HepG2 (cell line): Measurements from ENCODE around the gene PARS2. TPM values are rescaled to one million over a fixed set of nuclear protein-coding genes. Genes with fewer than 3 reads are reported as not detected.

Experiments used
- ARNTL ChIP-seq: sonication (generic); formaldehyde crosslinking; IDR thresholded peaks from 2 replicates; pipeline ENCODE4 v1.4.0; 2020; ENCODE audit warnings: mild to moderate bottlenecking, missing genetic modification reagents
- CBX1 ChIP-seq: IDR thresholded peaks from one replicate; pipeline ENCODE4 v1.6.1; 2016; ENCODE audit warnings: antibody characterized with exemption, low read depth
- DDIT3 ChIP-seq: sonication (generic); formaldehyde crosslinking; IDR thresholded peaks from 2 replicates; pipeline ENCODE4 v1.4.0; 2020; ENCODE audit warnings: mild to moderate bottlenecking, missing genetic modification reagents
- ELF1 ChIP-seq: sonication (generic); formaldehyde crosslinking; IDR thresholded peaks from 2 replicates; pipeline ENCODE4 v1.4.0; 2020; ENCODE audit warnings: missing genetic modification reagents
- FOXA1 ChIP-seq, 2 experiments: fragments of 450-650 bp in 1 of 2; sonication (generic) in 1 of 2; formaldehyde crosslinking in 1 of 2; IDR thresholded peaks; 2 replicates each; pipeline versions ENCODE4 v1.4.0 to v1.6.1; 2016 to 2020; ENCODE audit warnings: missing genetic modification reagents in 1 of 2
- GLMP ChIP-seq: sonication (generic); formaldehyde crosslinking; IDR thresholded peaks from 2 replicates; pipeline ENCODE4 v1.9.0; 2021; ENCODE audit warnings: missing genetic modification reagents, mild to moderate bottlenecking, borderline replicate concordance
- IKZF5 ChIP-seq: IDR thresholded peaks from 2 replicates; pipeline ENCODE4 v1.6.1; 2018; ENCODE audit warnings: missing genetic modification reagents, mild to moderate bottlenecking, missing compliant biosample characterization
- IRX3 ChIP-seq: sonication (generic); formaldehyde crosslinking; IDR thresholded peaks from 2 replicates; pipeline ENCODE4 v1.8.1; 2023; ENCODE audit warnings: mild to moderate bottlenecking, low read depth, missing genetic modification reagents, borderline replicate concordance
- NAIF1 ChIP-seq: sonication (generic); formaldehyde crosslinking; IDR thresholded peaks from 2 replicates; pipeline ENCODE4 v1.5.0; 2020; ENCODE audit warnings: mild to moderate bottlenecking, missing genetic modification reagents, borderline replicate concordance
- NFATC3 ChIP-seq: sonication (generic); formaldehyde crosslinking; IDR thresholded peaks from 2 replicates; pipeline ENCODE4 v1.5.1; 2020; ENCODE audit warnings: mild to moderate bottlenecking, missing genetic modification reagents
- PHF8 ChIP-seq: sonication (generic); formaldehyde crosslinking; IDR thresholded peaks from 2 replicates; pipeline ENCODE4 v1.5.0; 2020; ENCODE audit warnings: missing genetic modification reagents
- POLR2AphosphoS2 ChIP-seq: IDR thresholded peaks from 2 replicates; pipeline ENCODE4 v1.6.1; 2011; ENCODE audit warnings: low read depth, low read length, improper control_type of control experiment
- RFX1 ChIP-seq: fragments of 450-650 bp; IDR thresholded peaks from 2 replicates; pipeline ENCODE4 v1.6.1; 2017
- RORA ChIP-seq: sonication (generic); formaldehyde crosslinking; IDR thresholded peaks from 2 replicates; pipeline ENCODE4 v1.5.0; 2020; ENCODE audit warnings: mild to moderate bottlenecking, missing genetic modification reagents, moderate library complexity
- SP5 ChIP-seq: IDR thresholded peaks from 2 replicates; pipeline ENCODE4 v1.6.1; 2016; ENCODE audit warnings: low read depth, borderline replicate concordance
- TEF ChIP-seq: sonication (generic); formaldehyde crosslinking; IDR thresholded peaks from 2 replicates; pipeline ENCODE4 v1.5.0; 2020; ENCODE audit warnings: missing genetic modification reagents
- TOE1 ChIP-seq: sonication (generic); formaldehyde crosslinking; IDR thresholded peaks from 2 replicates; pipeline ENCODE4 v1.4.0; 2020; ENCODE audit warnings: mild to moderate bottlenecking, missing genetic modification reagents
- ZBTB1 ChIP-seq: sonication (generic); formaldehyde crosslinking; IDR thresholded peaks from 2 replicates; pipeline ENCODE4 v1.4.0; 2020; ENCODE audit warnings: missing genetic modification reagents, borderline replicate concordance
- ZKSCAN1 ChIP-seq: fragments of 150-350 bp; IDR thresholded peaks from 2 replicates; pipeline ENCODE4 v1.6.1; 2014; ENCODE audit warnings: low read length
- ZNF225 ChIP-seq: sonication (generic); formaldehyde crosslinking; IDR thresholded peaks from 2 replicates; pipeline ENCODE4 v1.4.0; 2020; ENCODE audit warnings: mild to moderate bottlenecking, missing genetic modification reagents
- ZNF326 ChIP-seq: sonication (generic); formaldehyde crosslinking; IDR thresholded peaks from 2 replicates; pipeline ENCODE4 v1.4.0; 2020; ENCODE audit warnings: missing genetic modification reagents, borderline replicate concordance
- ZNF432 ChIP-seq: sonication (generic); formaldehyde crosslinking; IDR thresholded peaks from 2 replicates; pipeline ENCODE4 v1.5.0; 2020; ENCODE audit warnings: missing genetic modification reagents, mild to moderate bottlenecking, borderline replicate concordance
- ZNF501 ChIP-seq: sonication (generic); formaldehyde crosslinking; IDR thresholded peaks from 2 replicates; pipeline ENCODE4 v1.5.1; 2020; ENCODE audit warnings: mild to moderate bottlenecking, moderate library complexity, missing genetic modification reagents
- ZNF530 ChIP-seq: sonication (generic); formaldehyde crosslinking; IDR thresholded peaks from 2 replicates; pipeline ENCODE4 v1.5.0; 2020; ENCODE audit warnings: low read depth, mild to moderate bottlenecking, missing genetic modification reagents
- ZNF670 ChIP-seq: sonication (generic); formaldehyde crosslinking; IDR thresholded peaks from 2 replicates; pipeline ENCODE4 v1.8.0; 2022; ENCODE audit warnings: mild to moderate bottlenecking, missing genetic modification reagents, borderline replicate concordance
- ZNF761 ChIP-seq: sonication (generic); formaldehyde crosslinking; conservative IDR thresholded peaks from 2 replicates; pipeline ENCODE4 v1.4.0; 2020; ENCODE audit warnings: mild to moderate bottlenecking, missing genetic modification reagents
- ZNF782 ChIP-seq: sonication (generic); formaldehyde crosslinking; IDR thresholded peaks from 2 replicates; pipeline ENCODE4 v1.4.0; 2020; ENCODE audit warnings: missing genetic modification reagents, mild to moderate bottlenecking, borderline replicate concordance
- ZSCAN22 ChIP-seq: sonication (generic); formaldehyde crosslinking; IDR thresholded peaks from 2 replicates; pipeline ENCODE4 v1.4.0; 2020; ENCODE audit warnings: mild to moderate bottlenecking, missing genetic modification reagents
- polyA plus RNA-seq, 8 experiments: library from polyadenylated mRNA; depleted of rRNA in 3 of 8; stranded (reverse) in 7 of 8; unstranded in 1 of 8; fragments of >200 nt; fragmentation: Illumina TruSeq in 4 of 8; extraction: Trizol in 4 of 8; gene quantifications; 2 replicates each; pipeline versions ENCODE4 v1.2.1 to v1.2.3, GENCODE V29; 2011 to 2016; ENCODE audit warnings: low read depth in 4 of 8, missing spikeins in 1 of 8, mixed read lengths in 1 of 8; ENCODE audit not compliant: insufficient read depth in 1 of 8
- total RNA-seq, 5 experiments: library from RNA; depleted of rRNA; stranded (reverse); fragments of >200 nt; fragmentation: Illumina TruSeq; extraction: Trizol; gene quantifications; 2 replicates each; pipeline ENCODE4 v1.2.3, GENCODE V29; 2016; ENCODE audit warnings: low read depth in 1 of 5

PARS2 gene
- total and polyA plus RNA-seq, 2 of the 13 experiments (the other 11 are each of a cell fraction or from before 2014, with no cell fraction given): 2.4 to 4.6 TPM

DNA sequence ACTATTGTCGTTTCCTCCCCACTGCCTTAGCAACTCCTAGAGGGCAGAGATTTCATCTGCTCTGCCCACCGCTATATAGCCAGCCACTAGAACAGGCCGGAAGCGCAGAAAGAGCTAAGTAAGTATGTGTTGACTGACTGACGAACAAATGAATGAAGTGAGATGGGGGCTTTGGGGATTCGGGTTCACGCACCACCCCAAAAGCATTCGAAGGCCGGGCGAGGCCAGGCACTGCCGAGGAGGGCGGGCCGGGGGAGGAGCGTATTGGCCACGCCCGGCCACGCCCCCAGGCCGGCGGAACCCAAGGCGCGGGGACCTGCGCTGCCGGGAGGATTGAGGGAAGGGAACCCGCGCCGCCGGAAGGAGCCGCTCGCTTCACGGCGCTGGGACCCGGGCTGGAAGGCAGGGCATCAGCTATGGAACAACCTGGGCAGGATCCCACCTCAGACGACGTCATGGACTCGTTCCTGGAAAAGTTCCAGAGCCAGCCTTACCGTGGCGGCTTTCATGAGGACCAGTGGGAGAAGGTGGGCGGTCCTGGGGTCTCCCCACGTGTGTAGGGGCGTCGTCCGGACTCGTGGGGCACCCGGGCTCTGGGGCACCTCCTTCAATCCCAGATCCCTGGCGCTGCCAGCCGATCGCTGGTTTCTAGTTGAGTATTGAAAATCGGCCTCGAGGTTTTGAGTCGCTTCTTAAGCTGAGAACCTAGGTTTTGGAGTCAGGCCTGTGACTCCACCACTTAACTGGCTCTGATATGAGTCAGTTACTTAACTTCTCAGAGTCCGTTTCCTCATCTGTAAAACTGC lies 48.6 kb downstream of the PARS2 start, which contains the start of gene TTC4 (continued):
- TF ChIP-seq ZNF530 (CRISPR knock-in tag) (no peak), ZBTB1 (CRISPR knock-in tag) (no peak), ARNTL (CRISPR knock-in tag) (no peak), RFX1 (no peak), CBX1 (peak; percentile 86), ZNF225 (CRISPR knock-in tag) (0 out of 2 replicates have a peak, but pooled peaks have one; percentile 23), TOE1 (no peak), ZNF761 (0 out of 2 replicates have a peak, but pooled peaks have one; percentile 73), ZNF782 (peak; percentile 86; the same call in 1 of the 2 replicates), ZNF670 (CRISPR knock-in tag) (peak; percentile 84), RORA (no peak), IKZF5 (CRISPR knock-in tag) (peak; percentile 87; the same call in 1 of the 2 replicates), SP5 (peak; percentile 92), IRX3 (no peak), NAIF1 (no peak), NFATC3 (no peak), FOXA1 (IDR thresholded peaks at IDR 0.05) (no peak), FOXA1 (CRISPR knock-in tag; IDR thresholded peaks at IDR 0.05) (peak; percentile 50; the same call in 1 of the 2 replicates), ZNF501 (CRISPR knock-in tag) (peak; percentile 65), ZNF432 (no peak), DDIT3 (CRISPR knock-in tag) (no peak), PHF8 (CRISPR knock-in tag) (peak; percentile 87), ELF1 (CRISPR knock-in tag) (peak; percentile 53), TEF (CRISPR knock-in tag) (no peak), POLR2AphosphoS2 (no peak), ZSCAN22 (CRISPR knock-in tag) (no peak), ZNF326 (CRISPR knock-in tag) (no peak), GLMP (no peak), ZKSCAN1 (no peak)
